ENCODE results near the gene ITGAL.

GRCh38 chr16:30541502-30542329 is 69.2 kb downstream of the ITGAL start:
- TF ChIP-seq CTCF (IDR thresholded peaks at IDR 0.05; ENCODE audit: low read length): no peak
- no peak for TF ChIP-seq EZH2 (IDR thresholded peaks at IDR 0.05; ENCODE audit: borderline replicate concordance, low read length)
